NCI-H1436 (cell line): ENCODE data around the gene PTS.

Experiments
- DNase-seq: peaks from one replicate; lab custom pipeline; 2025; lab: John Stamatoyannopoulos, UW

Gene PTS

GRCh38 chr11:112265659-112266409, 39.6 kb downstream of the PTS start:
- DNase-seq = no peak

DNA sequence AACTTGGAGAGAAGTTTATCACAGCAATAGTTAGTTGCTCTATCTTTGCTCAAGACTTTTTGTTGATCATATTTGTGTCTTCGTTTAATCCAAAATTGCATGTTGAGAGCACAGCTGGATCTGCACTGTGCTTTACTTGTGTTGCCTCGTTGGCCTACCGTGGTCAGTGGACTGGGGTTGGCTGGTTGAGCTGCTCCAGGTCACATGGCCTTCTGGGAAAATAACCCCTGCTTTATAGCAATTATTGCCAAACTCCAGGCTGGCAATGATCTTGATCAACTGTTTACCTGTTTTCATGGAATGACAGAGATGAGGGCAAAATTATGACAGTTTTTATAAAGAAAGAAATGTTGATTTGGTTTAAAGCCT, 40.2 kb downstream of the PTS start:
- no peak for DNase-seq

GRCh38 chr11:112267188-112267591, 41.0 kb downstream of the PTS start:
- DNase-seq = no peak

- no peak for DNase-seq
These were observed 42.2 kb downstream of the PTS start for GRCh38 chr11:112268406-112268805.

DNA sequence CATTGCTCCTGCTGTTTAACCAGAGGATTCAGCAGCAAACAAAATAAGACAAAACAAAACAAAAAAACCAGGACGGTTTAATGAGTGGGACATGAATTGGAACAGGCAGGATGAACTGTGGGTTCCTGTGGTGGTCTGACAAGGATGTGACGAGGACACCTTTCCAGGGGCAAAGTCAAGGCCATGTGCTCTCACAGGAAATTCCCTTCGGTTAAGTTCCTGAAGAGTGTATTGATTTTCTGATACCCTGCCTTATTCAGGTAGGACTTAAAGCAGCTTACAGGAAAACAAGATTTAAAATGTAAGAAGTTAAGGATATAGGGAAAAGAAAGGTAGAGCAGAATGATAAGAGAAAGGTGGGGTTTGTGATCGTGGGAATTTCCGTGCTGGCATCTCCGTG, 42.9 kb downstream of the PTS start:
- DNase-seq = no peak

DNA sequence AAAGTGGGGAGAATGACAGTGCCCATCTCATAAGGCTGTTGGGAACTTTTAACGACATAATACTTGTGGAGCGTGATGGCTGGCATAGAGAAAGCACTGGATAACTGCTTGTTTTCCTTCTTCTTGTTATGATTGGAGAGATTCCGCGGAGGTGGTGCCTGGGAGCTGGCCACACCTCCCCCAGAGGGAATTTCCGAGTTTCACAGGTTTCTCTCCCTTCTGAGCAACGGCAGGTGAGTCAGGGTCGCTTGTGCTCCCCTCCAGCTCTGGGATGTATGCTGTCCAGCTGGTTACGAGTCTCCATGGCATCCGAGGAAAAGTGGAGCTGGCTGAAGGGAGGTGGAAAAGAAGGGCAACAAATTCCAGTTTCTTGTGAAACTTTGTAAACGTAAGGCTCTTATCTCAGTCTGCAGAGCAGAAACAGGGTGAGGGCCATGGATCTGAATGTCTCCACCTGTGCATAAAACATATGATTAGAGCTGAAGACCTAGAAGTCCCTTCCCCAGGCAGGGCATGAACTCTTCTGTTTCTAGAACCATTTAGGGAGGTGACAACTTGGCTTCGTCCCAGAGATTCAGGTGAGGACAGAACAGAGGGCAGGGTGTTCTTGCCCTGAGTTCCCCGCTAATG, 44.4 kb downstream of the PTS start:
- DNase-seq = no peak

- no peak for DNase-seq
These were observed 45.0 kb downstream of the PTS start for GRCh38 chr11:112271242-112271641.

GRCh38 chr11:112273066-112273465, 46.8 kb downstream of the PTS start:
- DNase-seq = no peak

DNA sequence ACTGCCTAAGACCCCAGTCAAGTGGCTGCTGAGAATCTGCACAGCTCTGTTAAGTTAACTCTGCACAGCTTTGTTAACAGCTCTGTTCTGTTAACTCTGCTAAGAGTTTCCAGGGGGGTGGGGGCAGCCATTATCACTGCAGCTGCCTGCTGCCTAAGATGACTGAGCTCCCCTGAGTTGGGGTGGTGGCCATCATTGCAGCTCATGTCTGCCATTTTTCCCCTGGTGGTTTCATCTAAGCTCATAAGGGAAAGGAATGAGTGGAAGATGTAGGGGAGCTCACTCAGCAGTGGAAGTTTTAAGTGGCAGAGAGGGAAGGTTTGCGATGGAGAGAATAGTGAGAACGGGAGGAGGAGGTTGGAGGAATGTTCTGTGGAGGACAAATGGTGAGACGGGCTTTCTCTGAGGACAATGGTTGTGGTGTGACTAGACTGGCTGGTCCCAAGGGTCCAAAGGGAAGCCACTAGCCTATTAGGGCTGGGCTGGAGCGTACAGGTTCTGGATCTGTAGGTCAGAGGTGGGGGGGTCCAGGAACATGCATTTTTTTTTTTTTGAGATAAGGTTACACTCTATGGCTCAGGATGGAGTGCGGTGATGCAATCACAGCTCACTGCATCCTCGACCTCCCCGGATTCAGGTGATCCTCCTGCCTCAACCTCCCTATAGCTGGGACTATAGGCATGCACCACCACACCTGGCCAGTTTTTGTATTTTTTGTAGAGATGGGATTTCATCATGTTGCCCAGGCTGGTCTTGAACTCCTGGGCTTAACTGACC, 48.0 kb downstream of the PTS start:
- DNase-seq = no peak

GRCh38 chr11:112277029-112277428, 50.8 kb downstream of the PTS start:
- no peak for DNase-seq

GRCh38 chr11:112277941-112278340, 51.7 kb downstream of the PTS start:
- no peak for DNase-seq

DNA sequence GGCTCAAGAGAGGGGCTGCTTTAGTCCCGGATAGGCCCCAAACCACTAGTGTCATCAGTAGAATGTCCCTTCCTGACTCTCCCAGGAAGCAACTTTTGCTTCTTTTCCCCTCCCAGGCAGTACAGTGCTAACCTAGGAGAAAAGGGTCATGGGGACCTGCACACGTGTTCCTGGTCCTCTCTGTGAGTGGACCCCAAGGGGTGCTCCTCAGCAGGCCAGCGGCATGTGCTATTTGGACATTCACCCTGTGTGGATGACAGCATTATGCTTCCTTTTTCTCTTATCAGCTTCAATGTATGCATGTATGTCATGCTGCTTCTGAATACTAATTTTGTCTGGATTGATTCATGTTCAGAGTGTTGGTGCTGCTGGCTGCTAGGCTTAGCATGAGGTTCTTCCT, 52.6 kb downstream of the PTS start:
- DNase-seq = no peak

GRCh38 chr11:112279901-112280267, 53.7 kb downstream of the PTS start:
- DNase-seq = peak; percentile 44

DNA sequence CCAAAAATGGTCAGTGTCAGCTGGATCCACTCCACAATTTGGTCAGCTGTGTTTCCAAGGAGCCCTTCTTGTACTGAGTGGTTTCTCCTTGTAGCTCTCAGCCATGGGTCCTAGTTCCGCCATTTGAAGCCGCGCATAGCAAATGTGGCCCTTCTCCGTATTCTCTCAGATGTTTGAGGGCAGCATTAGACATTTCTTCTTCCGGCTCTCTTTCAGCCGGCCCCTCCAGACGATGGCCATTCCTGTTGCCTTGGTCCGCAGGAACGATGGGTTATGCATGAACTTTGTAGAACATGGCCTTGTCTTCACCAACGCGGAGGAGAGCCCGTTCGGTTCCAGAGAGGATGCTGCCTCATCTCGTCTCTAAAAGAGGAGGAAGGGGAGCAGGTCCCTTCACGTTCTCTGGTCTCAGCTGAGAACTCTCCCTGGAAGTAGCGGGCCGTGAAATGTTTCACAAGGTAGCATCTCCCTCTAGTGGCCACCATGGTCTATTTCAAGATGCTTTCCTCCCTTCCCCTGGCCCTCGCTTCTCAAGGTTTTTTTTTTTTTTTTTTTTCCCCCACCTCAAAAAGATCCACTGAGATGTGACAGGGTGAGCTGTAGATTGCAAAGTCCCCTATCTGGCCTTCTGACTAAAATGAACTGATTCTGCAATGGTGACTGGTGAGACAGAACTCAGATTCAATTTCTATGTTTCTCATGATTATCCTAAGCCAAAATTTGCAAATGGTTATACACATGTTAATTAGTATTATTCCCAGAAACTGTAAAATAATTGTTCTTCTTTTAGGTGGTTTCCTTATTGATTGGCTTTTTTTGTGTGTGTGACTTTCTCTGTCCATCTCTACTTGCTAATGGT, 54.3 kb downstream of the PTS start:
- peak; percentile 81 for DNase-seq

DNA sequence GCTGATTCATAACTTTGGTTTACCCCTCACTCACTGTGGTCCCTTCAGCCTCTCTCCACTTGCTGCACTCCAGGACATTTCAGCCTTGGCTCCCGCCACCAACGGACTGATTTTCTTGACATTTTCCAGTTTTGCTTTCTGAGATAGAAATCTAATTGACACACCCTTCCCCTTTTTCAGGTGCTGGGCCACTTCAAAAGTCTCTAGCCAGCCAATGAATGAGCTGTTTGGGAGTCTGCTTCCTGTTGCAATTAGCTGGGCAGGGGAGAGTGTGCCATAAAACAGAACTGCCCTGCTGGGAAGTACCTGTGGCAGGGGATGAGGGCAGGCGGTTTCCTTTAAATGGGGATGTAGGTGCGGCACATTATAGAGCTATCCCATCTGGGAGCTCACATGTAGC, 55.5 kb downstream of the PTS start:
- no peak for DNase-seq
